Measurements from ENCODE around the gene PLCG2. TPM values are rescaled to one million over a fixed set of nuclear protein-coding genes. Genes with fewer than 3 reads are reported as not detected.

PLCG2 gene
- total RNA-seq, 2 experiments from 2014 or later = 196 to 485 TPM

DNA sequence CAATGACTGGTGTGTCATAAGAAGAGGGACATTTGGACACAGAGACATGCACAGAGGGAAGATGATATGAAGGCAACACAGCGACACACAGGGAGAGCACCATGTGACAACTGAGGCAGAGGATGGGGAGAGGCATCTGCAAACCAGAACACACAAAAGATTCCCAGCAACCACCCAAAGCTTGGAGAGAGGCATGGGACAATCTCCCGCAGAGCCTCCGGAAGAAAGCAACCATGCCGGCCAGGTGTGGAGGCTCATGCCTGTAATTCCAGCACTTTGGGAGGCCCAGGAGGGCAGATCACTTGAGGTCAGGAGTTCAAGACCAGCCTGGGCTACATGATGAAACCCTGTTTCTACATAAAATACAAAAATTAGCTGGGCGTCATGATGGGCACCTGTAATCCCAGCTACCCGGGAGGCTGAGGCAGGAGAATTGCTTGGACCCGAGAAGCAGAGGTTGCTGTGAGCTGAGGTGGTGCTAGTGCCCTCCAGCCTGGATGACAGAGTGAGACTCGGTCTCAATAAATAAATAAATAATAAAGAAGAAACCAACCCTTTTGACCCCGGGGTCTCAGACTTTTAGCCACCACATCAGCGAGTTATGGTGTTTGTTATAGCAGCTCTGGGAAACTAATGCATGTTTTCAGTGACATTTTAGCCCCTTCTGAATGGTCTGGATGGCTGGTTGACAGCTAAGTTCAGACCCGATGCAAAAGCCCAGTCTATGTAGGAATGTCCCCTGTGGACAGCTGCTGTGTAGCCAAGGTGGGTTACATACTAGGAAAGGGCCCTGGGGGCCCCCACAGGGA is 13.8 kb upstream of the PLCG2 start:
- Histone ChIP-seq H3K36me3 (ENCODE audit: insufficient read depth, low read length) (peaks cover 54% of the 10 kb centered on the region), H2AFZ (ENCODE audit: low read length) (no peak overlapping the region), H3K27ac (ENCODE audit: low read depth, low read length, poor library complexity, severe bottlenecking) (no peak overlapping the region), H3K79me2 (ENCODE audit: insufficient read depth, low read depth, low read length) (no peaks in the 10 kb centered on the region), H3K4me2 (ENCODE audit: low read length) (no peak overlapping the region), H3K4me1 (ENCODE audit: insufficient read depth, low read length, poor library complexity, severe bottlenecking) (peaks cover 7% of the 10 kb centered on the region), H3K9me3 (ENCODE audit: low read length) (no peaks in the 10 kb centered on the region), H4K20me1 (ENCODE audit: insufficient read depth, low read length) (no peaks in the 10 kb centered on the region), H3K4me3 (ENCODE audit: low read depth, low read length, poor library complexity, severe bottlenecking) (no peak overlapping the region), H3K9me2 (ENCODE audit: insufficient read depth, low read length) (no peaks in the 10 kb centered on the region)
- CTCF ChIA-PET (ENCODE audit: unreplicated experiment) = no interaction called here
- intact Hi-C loops (cut with micrococcal nuclease; ENCODE audit: unreplicated experiment) = no loop called here
- POLR2A ChIA-PET = interaction anchor here (1.0 to 1.4 kb wide), 2 partner anchors 13 to 16 kb away, joined by 3 to 4 read pairs; no protein-coding TSS in a partner anchor
- no TSS peak for BruUV-seq (replicated peaks)
- DNase-seq (ENCODE audit: low spot score) = no peak
- TF ChIP-seq, protein P1, sequence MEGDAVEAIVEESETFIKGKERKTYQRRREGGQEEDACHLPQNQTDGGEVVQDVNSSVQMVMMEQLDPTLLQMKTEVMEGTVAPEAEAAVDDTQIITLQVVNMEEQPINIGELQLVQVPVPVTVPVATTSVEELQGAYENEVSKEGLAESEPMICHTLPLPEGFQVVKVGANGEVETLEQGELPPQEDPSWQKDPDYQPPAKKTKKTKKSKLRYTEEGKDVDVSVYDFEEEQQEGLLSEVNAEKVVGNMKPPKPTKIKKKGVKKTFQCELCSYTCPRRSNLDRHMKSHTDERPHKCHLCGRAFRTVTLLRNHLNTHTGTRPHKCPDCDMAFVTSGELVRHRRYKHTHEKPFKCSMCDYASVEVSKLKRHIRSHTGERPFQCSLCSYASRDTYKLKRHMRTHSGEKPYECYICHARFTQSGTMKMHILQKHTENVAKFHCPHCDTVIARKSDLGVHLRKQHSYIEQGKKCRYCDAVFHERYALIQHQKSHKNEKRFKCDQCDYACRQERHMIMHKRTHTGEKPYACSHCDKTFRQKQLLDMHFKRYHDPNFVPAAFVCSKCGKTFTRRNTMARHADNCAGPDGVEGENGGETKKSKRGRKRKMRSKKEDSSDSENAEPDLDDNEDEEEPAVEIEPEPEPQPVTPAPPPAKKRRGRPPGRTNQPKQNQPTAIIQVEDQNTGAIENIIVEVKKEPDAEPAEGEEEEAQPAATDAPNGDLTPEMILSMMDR (conservative IDR thresholded peaks at IDR 0.05; ENCODE audit: low read length) = no peak
- no peak for TF ChIP-seq EZH2phosphoT487 (IDR thresholded peaks at IDR 0.05; ENCODE audit: borderline replicate concordance, low read depth, low read length)

DNA sequence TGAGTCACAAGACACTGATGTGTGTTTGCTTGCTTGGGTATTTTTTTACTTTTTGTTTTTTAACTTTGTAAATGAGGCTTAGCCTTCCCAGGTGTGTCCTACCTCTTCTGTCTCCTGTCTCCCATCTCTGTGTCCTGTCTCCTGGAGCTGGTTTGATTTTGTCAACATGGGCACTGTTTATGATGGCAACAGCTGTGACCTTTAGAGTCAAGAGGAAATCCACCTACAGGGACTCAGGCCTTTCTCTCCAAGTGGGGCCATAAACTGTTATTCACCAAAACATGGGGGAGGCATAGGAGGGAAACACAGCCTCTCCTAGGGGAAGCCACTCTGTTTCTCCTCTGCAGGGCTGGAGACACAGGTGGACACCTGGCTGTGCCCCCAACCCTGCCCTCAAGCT is 13.1 kb upstream of the PLCG2 start:
- Histone ChIP-seq H3K9me2 (ENCODE audit: insufficient read depth, low read length) (no peaks in the 10 kb centered on the region), H3K9me3 (ENCODE audit: low read length) (no peaks in the 10 kb centered on the region), H3K4me2 (ENCODE audit: low read length) (no peak overlapping the region), H3K79me2 (ENCODE audit: insufficient read depth, low read depth, low read length) (no peaks in the 10 kb centered on the region), H3K27ac (ENCODE audit: low read depth, low read length, poor library complexity, severe bottlenecking) (no peak overlapping the region), H3K4me3 (ENCODE audit: low read depth, low read length, poor library complexity, severe bottlenecking) (no peak overlapping the region), H3K36me3 (ENCODE audit: insufficient read depth, low read length) (peaks cover 51% of the 10 kb centered on the region), H4K20me1 (ENCODE audit: insufficient read depth, low read length) (no peaks in the 10 kb centered on the region), H3K4me1 (ENCODE audit: insufficient read depth, low read length, poor library complexity, severe bottlenecking) (peaks cover 13% of the 10 kb centered on the region), H2AFZ (ENCODE audit: low read length) (no peak overlapping the region)
- DNase-seq (ENCODE audit: low spot score) = no peak
- intact Hi-C loops (cut with micrococcal nuclease; ENCODE audit: unreplicated experiment) = no loop called here
- CTCF ChIA-PET (ENCODE audit: unreplicated experiment) = no interaction called here
- POLR2A ChIA-PET = interaction anchor here (1.0 to 1.4 kb wide), 2 partner anchors 14 to 17 kb away, joined by 3 to 4 read pairs; no protein-coding TSS in a partner anchor
- no peak for TF ChIP-seq EZH2phosphoT487 (IDR thresholded peaks at IDR 0.05; ENCODE audit: borderline replicate concordance, low read depth, low read length)
- TF ChIP-seq, protein P1 (conservative IDR thresholded peaks at IDR 0.05; ENCODE audit: low read length) = no peak
- no TSS peak for BruUV-seq (replicated peaks)

- BruUV-seq (replicated peaks) = no TSS peak
- Histone ChIP-seq H2AFZ (ENCODE audit: low read length) (no peak overlapping the region), H3K4me3 (ENCODE audit: low read depth, low read length, poor library complexity, severe bottlenecking) (no peak overlapping the region), H3K4me1 (ENCODE audit: insufficient read depth, low read length, poor library complexity, severe bottlenecking) (peaks cover 26% of the 10 kb centered on the region), H3K9me3 (ENCODE audit: low read length) (no peaks in the 10 kb centered on the region), H3K36me3 (ENCODE audit: insufficient read depth, low read length) (peaks cover 30% of the 10 kb centered on the region), H3K79me2 (ENCODE audit: insufficient read depth, low read depth, low read length) (no peaks in the 10 kb centered on the region), H3K9me2 (ENCODE audit: insufficient read depth, low read length) (no peaks in the 10 kb centered on the region), H4K20me1 (ENCODE audit: insufficient read depth, low read length) (no peaks in the 10 kb centered on the region), H3K4me2 (ENCODE audit: low read length) (no peak overlapping the region), H3K27ac (ENCODE audit: low read depth, low read length, poor library complexity, severe bottlenecking) (no peak overlapping the region)
- ChIA-PET POLR2A (interaction anchor here (0.7 kb wide), 1 partner anchor 32 kb away, joined by 3 read pairs; no protein-coding TSS in a partner anchor), CTCF (ENCODE audit: unreplicated experiment) (no interaction called here)
- no peak for TF ChIP-seq EZH2phosphoT487 (IDR thresholded peaks at IDR 0.05; ENCODE audit: borderline replicate concordance, low read depth, low read length)
- TF ChIP-seq, protein P1 (conservative IDR thresholded peaks at IDR 0.05; ENCODE audit: low read length) = no peak
- no peak for DNase-seq (ENCODE audit: low spot score)
- intact Hi-C loops (cut with micrococcal nuclease; ENCODE audit: unreplicated experiment) = no loop called here
These were observed 11.0 kb upstream of the PLCG2 start for GRCh38 chr16:81767987-81768592.

All from OCI-LY7 (cell line).